ENCODE results near the gene PHLDA2.
A peak's percentile ranks its signal among the peaks of the same experiment; 100 is the strongest.

PHLDA2 gene, protein sequence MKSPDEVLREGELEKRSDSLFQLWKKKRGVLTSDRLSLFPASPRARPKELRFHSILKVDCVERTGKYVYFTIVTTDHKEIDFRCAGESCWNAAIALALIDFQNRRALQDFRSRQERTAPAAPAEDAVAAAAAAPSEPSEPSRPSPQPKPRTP
- total RNA-seq, result 0.77 to 3.9 reads per million in 2 donors

DNA sequence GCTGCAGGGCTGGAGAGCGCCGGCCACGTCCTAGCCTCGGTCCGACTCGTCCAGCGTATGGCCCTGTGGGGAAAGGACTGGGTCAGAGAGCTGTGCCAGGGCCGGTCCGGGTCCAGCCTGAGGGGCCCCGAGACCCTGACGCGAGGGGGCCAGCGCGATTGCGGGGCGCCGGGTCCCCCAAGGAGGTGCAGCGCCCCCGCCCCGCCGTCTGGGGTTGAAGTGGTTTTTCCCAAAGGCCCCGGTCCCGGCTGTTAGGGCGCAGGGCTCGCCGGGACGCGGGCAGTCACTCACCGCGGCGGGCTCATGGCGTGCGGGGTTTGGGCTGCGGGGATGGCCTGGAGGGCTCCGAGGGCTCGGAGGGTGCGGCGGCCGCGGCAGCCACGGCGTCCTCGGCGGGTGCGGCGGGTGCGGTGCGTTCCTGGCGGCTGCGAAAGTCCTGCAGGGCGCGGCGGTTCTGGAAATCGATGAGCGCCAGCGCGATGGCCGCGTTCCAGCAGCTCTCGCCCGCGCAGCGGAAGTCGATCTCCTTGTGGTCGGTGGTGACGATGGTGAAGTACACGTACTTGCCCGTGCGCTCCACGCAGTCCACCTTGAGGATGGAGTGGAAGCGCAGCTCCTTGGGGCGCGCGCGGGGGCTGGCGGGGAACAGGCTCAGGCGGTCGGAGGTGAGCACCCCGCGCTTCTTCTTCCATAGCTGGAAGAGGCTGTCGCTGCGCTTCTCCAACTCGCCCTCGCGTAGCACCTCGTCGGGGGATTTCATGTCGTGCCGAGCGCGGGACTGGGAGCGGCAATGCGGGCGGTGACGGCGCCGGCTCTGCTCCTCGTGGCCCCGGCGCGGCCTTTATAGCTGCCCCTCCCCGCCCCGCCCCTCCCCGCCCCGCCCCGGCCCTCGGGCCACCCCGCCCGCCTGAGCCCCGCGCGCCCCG, at the start of gene PHLDA2:
Gene PHLDA2 (minus strand): TSS at position 816 of the 926 bp plus-strand sequence. CDS start 56 bp downstream, at position 760.
- DNase-seq, result peak; percentile 48

DNA sequence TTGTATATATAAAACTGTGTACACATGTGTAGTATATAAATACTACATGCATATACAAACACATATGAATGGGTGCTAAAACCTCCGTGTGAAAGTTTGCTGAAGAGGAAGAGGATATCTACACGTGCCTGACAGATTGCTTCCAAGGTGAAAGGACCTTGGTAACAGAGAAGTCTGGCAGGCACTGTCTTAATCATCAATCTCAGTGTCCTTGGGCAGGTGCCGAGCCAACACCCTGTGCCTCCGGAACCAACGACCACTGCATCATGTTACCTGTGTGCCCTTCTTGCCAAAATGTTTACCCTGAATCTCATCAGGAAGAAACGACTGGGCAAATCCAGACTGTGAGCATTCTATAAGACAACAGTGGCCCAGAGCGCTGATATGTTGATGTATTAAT, 47.9 kb upstream of the PHLDA2 start:
- no peak for DNase-seq

DNA sequence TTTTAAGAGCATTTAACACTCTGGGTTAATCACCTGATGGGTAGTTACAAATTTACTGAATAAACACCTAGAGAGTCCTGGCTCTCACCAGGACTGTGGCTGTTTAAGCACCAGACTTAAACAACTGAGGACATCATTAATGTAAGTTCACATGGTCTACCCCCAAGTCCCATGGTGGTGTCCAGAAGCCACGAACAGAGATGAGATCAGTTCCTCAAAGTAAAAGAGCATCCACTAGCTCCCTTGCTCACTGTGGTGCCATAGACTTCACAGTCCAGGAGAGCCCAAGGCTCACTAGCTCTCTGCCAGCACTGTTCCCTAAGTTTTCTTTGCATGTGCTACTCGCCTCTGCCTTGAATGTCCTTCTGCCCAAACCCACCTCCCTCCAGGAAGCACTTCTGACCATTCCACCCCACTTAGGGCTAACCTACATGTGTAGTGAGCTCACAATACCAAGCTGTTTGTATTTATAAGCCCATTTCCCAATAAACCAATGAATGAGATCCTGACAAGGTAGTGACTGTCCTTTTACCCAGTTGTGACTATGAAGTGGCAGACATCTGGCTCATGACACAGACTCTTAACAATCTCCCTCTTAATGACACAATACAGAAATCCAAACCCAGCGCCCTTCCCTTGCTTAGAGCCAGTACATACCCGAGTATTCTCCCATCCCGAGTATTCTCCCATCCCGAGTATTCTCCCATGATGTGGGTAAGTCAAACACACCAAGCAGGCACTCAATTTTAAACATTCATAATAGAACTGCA, 47.3 kb upstream of the PHLDA2 start:
- DNase-seq, result no peak

DNA sequence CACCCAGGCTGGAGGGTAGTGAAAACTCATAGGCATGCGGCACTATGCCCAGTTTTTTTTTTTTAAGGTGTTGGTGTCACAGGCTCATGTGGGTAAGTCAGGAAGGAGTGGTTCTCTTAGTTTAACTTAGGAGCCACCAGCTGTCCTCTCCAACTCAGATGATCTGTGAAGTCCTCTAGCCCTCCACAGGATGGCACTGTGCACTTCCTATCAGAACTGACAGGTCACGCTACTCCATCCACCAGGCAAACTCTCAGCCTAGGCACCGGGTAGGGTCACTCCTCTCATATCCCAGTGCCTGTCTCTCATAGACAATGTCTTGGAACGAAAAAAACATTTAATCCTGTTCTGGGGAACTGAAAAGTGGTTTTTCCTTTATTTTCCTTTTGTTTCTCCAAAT, 46.4 kb upstream of the PHLDA2 start:
- no peak for DNase-seq

DNA sequence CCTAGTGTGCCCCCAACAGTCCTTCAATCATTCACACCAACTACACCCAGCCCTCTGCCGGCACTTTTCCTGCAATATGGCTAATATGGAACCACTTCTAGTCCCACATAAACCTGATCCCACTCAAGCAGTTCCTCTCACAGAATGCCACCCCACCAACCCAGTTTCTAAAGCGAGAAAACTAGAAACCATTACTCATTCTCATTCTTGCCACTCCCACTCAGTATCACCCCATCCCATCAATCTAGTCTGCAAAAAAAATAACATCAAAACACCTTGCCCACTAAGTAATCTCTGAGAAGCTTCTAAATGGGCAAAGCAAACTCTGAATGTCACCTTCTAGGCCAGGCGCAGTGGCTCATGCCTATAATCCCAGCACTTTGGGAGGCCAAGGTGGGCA, 45.1 kb upstream of the PHLDA2 start:
- no peak for DNase-seq

DNA sequence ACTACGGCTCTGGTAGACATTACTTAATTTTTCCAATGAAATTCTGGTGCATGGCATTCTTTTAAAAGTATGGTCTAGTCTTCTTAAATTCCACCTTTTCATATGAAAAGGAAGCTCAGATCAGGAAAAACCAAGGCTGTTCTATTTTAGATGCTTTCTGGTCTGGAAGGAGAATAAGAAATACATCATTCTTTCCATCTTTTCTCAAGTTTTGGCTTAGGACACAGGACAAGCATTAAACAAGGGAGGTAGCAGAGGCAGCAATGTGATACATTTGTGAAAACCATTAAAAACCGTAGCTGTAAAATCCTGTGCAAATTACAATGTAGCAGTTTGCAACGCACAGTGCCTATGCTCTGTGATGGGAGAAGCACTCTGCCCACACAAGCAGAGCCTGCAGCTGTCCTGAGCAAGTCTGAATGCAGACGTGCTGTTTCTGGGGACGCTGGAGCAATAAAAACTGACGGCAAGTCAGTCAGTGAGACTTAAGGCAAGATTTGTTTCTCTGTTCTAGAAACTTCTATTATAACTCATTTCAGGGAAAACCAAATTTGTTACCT, 39.2 kb upstream of the PHLDA2 start:
- DNase-seq, result no peak

DNA sequence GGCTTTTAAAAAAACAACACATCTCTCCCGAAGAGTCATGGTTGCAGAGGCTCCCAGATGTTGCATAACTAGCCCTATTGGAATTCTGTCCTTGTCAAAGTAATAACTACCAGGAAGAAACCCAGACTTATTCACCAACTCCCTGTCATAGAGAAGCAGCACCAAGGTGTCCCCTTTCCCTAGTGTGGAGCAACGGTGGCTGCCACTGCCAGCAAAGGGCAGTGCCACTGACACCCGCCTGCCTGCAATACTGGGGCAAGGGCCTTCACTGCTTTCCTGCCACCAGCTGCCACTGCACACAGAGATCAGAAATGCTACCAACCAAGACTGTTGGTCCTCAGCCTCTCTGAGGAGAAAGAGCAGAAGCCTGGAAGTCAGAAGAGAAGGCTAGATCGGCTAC, 35.6 kb upstream of the PHLDA2 start:
- no peak for DNase-seq

DNA sequence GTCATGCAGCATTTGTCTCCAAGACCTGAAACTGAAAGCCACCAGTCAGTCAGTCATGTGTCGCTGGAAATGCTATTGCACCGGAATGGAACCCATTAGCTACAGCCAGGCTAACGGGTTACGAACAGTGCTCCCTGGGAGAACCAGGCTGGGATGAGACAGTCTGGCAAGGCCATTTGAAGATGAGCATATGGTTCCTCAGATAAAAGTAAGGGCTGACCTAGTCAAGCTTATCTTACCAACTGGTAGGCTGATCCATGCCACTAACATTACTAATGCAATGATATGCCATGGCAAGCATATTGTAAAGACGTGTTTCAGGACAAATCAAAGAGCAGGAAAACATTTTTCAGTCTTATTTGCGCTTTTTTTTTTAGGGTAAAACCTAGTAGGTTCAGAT, 34.5 kb upstream of the PHLDA2 start:
- no peak for DNase-seq

DNA sequence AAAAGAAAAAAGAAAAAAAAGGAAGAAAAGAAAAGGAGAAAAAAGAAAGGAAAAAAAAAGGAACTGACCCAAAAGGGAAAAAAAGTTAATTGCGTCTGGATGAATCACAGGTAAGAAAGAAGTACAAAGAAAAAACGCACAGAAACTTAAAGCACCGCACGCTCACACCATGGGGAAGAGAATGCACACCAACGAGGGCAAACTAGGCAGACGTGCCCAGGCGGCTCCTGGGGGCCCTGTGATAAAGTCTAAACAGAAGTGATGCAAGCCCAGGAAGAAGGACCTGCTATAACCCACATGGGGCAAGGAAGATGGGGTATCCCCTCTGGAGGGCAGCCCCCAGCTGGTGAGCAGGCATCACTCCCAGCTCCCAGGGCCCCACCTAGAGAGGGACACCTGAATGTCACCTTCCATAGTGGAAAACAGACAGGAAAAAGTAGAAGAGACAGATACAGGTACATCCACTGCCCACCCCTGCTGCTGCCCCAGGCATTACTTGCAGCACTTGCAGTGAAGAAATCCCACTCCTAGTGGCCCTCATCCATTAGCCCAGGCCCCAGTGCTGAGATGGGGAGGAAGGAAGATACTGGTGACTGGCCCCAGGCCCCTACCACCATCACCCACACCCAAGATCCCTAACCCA, 34.0 kb upstream of the PHLDA2 start:
- no peak for DNase-seq

DNA sequence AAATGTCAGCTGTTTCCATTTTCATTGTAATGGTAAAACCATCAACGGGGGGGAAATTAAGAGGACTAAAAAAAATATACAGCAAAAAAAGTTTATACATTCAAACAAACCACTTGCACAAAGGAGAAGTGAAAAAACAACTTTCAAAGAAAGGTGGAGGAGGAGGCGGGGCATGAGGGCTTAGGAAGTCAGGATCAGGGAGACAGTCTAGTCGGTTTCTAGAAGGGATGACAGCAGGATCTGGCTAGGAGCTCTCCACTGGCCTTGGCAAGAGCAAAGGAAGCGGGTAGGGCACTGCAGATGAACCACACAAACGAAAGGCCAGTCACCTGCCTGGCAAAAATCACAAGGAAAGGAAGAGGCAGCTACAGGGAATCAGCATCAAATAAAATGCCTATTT, 31.9 kb upstream of the PHLDA2 start:
- no peak for DNase-seq

DNA sequence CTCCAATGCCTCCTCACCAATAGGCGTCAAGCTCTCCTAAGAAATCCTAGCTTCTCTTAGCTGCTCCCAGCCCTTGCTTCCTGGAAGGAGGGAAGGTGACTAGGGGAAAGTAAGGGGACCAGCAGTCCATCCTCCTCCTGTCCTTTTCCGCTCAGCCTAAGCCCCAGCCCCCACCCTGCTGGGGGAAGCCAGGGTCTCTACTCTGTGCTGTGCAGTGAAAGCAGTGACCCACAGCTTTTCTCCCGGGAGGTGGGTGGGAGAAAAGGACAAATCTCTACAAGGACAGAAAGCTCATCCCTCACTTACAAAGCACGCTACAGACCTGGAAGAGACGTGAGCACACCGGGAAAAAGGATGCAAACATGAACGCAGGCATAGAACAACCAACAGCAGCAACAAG, 30.9 kb upstream of the PHLDA2 start:
- no peak for DNase-seq

DNA sequence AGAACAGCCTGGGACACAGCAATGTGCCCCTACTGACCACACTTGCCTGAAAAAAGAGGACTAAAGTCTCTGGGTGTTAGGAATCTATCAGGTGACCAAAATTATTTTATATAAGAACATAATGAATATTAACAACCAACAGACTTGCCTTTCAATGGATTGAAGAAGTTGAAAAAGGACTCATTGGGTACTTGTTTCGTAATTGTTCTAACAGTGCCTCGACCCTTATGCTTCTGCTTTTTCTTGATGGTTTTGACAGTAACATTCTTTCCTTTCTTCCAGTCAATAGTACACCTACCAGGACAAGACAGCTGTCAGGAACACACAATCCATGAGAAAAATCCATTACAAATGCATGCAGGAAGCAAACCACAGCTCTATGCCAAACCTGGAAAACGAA, 29.0 kb upstream of the PHLDA2 start:
- DNase-seq, result no peak

DNA sequence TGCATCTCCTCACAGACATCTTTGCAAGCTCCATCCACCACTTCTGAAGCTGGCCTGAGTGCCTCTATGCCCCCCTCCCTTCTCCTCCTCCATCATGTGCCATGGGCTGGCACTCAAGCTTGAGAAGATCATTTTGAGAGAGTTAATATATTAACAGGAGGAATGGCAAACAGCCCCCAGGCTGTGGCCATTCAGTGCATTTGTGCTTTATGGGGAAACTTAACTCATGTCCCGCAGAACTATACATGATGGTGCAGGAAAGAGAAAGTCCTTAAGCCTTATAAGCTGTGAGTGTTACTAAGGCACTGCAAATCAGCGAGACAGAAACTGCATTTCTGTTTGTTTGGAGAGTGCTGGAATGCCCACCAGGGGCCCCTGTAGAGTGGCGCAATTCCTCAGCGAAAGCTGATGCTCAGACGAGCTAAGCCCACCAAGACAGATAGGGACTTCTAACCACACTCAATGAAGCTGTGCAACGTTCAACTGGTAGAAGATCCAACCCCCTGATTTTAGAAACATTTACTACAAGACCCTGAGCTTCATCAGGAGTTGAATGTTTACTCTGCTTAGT, 26.8 kb upstream of the PHLDA2 start:
- DNase-seq, result no peak

DNA sequence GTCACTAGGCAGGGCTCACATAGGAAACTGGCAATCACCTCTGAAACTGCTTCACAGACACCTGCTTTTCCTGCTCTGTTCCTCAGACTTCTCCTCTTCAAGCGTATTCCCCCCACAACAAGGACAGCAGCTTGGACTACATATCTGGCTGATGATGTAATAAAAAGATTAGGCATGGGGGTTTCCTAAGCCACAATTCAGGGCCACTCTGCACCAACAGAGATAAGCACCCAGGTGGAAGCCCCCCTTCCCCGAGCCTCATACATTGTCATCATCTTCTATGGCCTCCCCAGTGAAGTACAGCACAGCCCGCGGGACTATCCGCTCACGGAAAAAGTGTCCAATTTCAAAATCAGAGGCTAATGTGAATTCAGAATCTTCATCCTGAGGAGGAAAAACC, 25.0 kb upstream of the PHLDA2 start:
- no peak for DNase-seq

DNA sequence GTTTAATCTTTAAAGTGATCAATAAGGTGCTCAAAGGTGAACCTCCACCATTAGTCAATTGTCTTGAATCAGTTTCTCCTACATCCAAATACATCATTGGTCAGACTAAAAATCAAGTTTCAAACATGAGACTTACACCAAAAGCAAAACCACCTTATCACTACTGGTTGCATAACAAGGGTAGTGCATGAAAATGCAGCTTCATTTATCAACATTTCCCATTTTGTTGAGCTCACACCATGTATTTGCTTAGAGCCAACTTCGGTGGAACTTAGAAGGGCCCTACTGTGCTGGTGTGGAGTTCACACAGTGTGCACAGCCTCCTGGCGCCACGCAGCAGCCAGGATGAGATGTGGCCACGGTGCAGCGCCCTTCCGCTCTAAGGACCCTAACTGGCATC, 23.1 kb upstream of the PHLDA2 start:
- DNase-seq, result no peak

DNA sequence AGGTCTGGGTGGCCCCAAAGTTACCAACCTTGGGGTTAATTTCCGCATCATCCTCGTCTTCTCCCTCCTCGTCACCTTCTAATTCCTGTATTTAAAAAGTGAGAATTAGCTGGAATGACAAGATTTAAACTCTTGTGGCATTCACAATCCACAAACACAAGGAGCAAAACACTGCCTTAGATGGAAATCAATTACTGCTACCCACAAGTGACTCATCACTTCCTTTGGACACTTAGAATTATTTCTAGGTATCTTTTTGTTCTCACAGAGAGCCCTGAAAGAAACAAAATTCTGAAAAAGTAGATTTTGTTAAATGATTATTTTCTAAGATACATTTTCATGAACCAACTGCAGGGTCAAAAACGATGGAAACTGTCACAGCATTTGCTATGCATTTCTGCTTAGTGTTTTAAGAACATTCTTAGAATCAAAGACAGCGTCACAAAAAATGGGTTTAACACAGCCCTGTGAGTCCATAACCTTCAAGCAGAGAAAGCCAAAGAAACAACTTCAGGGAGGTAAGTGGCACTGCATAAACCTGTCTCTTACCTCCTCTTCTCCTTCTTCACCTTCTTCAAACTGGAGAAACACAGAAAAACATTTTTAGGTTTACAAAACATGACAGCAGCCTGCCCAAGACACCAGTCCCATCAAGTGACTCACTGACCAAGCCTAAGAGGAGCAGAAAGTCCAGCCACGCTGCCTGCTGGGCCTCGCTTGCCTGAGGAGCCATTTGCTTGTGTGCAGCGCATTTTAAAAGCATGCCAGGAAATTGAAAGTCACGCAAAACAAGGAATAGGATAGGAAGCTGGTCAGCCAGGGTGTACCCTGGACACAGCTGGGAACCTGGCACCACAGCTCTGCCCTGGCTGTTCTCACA, 22.3 kb upstream of the PHLDA2 start:
- no peak for DNase-seq

DNA sequence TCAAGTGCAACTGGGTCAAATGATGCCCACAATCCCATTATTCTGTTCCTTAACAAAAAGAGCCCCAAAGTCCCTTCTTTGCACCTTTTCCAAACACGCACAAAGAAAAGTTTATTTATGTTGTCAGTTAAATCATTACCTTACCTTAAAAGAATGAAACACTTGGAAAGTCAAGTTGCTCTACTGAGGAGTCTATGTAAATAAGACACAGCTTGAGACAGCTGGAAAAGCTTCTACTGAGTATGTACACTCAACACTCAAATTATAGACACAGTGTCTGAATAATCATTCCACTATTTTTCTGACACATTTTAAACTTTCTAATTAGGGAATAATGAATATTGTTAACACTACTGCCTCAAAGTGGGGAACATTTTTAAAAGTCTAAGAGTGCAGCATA, 21.6 kb upstream of the PHLDA2 start:
- no peak for DNase-seq

DNA sequence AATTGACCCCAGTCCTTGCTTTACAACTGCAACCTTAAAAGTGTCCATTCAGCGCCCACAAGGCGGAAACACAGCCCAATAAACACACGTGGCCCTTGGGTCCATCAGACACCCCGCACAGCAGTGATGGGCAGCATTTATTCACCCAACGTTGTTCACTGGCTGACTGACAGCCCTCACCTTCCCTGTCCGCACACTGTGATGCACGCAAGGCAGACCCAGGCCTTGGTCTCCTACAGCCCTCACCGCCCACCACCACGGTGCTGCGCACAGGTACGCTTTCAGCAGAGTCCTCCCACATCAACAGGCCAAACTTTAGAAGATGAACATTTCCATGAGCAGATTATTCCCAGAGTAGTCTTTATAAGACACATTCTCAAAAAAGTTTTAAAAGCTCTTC, 20.7 kb upstream of the PHLDA2 start:
- DNase-seq, result no peak

DNA sequence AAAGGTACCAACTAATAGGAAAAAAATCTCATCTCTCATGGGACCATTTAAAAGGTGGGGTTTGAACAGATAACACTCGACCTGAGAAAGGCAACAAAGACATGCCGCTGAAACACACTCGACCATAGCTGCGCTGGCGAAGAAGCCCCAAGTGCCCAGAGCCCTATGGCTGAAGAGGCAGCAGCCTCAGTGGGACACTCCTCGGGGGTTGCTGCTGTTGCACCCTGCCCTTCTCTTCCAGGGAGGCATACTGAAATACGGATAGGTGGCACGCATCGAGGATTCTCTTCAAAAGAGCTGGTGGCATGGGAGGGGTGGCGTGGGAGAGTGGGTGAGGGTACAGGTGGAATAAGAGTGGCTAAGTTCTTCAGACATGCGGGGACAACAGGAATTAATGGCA, 18.5 kb upstream of the PHLDA2 start:
- DNase-seq, result no peak

DNA sequence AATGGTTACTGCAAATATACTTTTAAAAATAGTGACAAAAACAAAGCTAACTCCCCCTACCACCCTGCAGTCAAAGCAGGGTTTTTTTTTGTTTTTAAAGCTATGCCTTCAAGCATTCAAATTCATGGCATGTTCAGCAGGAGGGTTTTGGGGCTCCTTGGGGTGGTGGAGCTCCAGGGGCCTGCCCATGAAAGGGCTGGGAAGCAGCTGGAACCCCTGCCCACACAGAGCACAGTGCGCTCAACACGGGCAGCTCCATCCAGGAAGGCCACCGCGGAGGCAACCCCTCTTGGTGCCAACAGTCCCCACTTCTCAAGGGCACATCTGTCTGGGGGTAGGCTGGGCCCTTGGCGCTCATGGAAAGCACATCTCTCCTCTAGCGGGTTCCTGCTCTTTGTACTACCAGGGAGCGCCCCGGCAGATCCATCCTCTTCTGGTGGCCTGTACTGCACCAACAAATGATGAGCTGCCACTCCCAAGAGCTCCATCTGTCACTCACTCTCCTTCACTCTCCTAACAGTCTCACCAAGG, 16.6 kb upstream of the PHLDA2 start:
- DNase-seq, result no peak
